Measurements from ENCODE around the gene MYRF.

GRCh38 chr11:61817471-61818202, 65.2 kb downstream of the MYRF start:
- TF ChIP-seq CTCF (IDR thresholded peaks at IDR 0.05), result no peak
- no peak for TF ChIP-seq ZFX (IDR thresholded peaks at IDR 0.05; ENCODE audit: borderline replicate concordance)

All from 22Rv1 (cell line).